ENCODE results near the gene CORT.
"Not testable (repeated sequence)": the region's sequence is repeated elsewhere in the genome, so short reads cannot be mapped to it uniquely, and the experiment has no call there.

Gene CORT

GRCh38 chr1:10444248-10444647 is 5.6 kb upstream of the CORT start:
- Histone ChIP-seq H3K9ac (ENCODE audit: low read length) (no peak overlapping the region), H3K36me3 (ENCODE audit: control insufficient read depth, insufficient read depth, low read length) (no peaks in the 10 kb centered on the region), H3K9me3 (ENCODE audit: control insufficient read depth, low read length) (no peaks in the 10 kb centered on the region), H3K27me3 (ENCODE audit: control insufficient read depth, insufficient read depth, low read length) (no peaks in the 10 kb centered on the region), H3K4me3 (ENCODE audit: low read length) (no peak overlapping the region), H3K4me1 (ENCODE audit: control insufficient read depth, insufficient read depth, low read length) (no peaks in the 10 kb centered on the region)

GRCh38 chr1:10444795-10445397 is 4.9 kb upstream of the CORT start:
- Histone ChIP-seq H3K4me1 (ENCODE audit: control insufficient read depth, insufficient read depth, low read length) (no peaks in the 10 kb centered on the region), H3K9me3 (ENCODE audit: control insufficient read depth, low read length) (no peaks in the 10 kb centered on the region), H3K4me3 (ENCODE audit: low read length) (no peak overlapping the region), H3K9ac (ENCODE audit: low read length) (no peak overlapping the region), H3K36me3 (ENCODE audit: control insufficient read depth, insufficient read depth, low read length) (no peaks in the 10 kb centered on the region), H3K27me3 (ENCODE audit: control insufficient read depth, insufficient read depth, low read length) (no peaks in the 10 kb centered on the region)

DNA sequence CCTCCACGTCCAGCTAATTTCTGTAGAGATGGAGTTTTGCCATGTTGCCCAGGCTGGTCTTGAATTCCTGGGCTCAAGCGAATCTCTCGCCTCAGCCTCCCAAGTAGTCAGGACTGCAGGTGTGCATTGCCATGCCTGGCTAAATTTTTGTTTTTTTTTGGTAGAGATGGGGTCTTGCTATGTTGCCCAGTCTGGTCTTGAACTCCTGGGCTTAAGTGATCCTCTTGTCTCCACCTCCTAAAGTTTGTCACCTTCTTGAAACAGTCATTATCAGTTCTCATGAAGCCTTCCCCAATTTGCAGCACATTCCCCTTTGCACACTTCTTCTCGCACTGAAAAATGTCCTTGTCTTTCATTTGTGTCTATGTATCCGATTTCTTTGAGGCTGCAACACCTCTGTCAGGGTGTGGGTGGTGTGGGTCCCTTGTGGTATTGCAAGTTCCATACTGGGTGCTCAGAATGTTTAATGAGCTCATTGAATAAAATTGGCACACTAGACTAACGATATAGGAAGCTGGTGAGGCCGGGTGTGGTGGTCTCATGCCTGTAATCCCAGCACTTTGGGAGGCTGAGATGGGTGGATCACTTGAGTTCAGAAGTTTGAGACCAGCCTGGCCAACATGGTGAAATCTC is 2.9 kb upstream of the CORT start:
- Histone ChIP-seq H3K4me1 (ENCODE audit: control insufficient read depth, insufficient read depth, low read length) (no peaks in the 10 kb centered on the region), H3K4me3 (ENCODE audit: low read length) (no peak overlapping the region), H3K9me3 (ENCODE audit: control insufficient read depth, low read length) (no peaks in the 10 kb centered on the region), H3K9ac (ENCODE audit: low read length) (no peak overlapping the region), H3K36me3 (ENCODE audit: control insufficient read depth, insufficient read depth, low read length) (no peaks in the 10 kb centered on the region), H3K27me3 (ENCODE audit: control insufficient read depth, insufficient read depth, low read length) (peaks cover 3% of the 10 kb centered on the region)

DNA sequence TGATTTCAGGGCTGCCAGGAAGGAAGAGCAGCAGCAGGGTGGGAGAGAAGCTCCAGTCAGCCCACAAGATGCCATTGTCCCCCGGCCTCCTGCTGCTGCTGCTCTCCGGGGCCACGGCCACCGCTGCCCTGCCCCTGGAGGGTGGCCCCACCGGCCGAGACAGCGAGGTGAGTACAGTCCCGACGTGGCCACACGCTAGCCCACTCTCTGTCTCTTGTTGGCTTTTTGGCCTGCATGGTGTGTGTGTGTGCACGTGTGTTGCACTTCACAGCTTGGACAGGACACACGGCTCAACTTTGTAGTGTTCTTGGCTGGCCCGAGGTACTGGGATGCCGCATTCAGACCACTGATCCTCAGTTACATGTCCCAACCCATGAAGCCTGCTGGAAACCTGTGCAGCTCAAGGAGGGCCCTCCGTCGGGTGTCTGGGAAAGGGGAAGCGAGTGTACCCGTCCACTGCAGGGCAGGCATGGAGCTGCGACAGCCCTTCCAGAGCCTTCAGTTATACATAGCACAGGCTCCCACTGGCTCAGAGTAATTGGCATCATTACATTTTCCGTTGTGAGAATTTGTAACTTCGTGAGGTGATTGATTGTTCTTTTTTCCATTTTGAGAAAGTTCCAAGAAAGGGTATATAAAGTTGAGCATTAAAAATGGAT is 454 bp downstream of the CORT start:
- Histone ChIP-seq H3K36me3 (ENCODE audit: control insufficient read depth, insufficient read depth, low read length) (no peaks in the 10 kb centered on the region), H3K4me1 (ENCODE audit: control insufficient read depth, insufficient read depth, low read length) (no peaks in the 10 kb centered on the region), H3K9me3 (ENCODE audit: control insufficient read depth, low read length) (no peaks in the 10 kb centered on the region), H3K27me3 (ENCODE audit: control insufficient read depth, insufficient read depth, low read length) (peaks cover 3% of the 10 kb centered on the region), H3K4me3 (ENCODE audit: low read length) (no peak overlapping the region), H3K9ac (ENCODE audit: low read length) (no peak overlapping the region)

DNA sequence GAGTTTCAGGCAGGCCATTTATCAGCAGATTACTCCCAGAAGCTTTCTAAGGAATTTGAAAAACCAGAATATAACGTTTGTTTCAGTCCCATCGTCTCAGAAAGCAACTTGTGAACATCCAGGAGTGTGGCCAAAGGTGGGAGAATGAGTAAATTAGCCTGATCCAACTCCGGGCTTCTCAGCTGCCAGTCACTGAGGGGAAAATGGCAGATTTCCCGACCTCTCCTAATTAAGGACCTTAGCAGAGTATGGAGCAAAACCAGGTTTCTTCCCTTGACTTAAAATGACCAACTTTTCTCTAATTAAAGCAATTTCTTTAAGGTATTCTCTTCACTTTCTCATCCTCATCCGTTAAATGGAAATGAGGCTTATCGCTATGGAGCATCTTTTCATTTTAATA is 1.0 kb downstream of the CORT start:
- Histone ChIP-seq H3K9ac (ENCODE audit: low read length) (no peak overlapping the region), H3K27me3 (ENCODE audit: control insufficient read depth, insufficient read depth, low read length) (peaks cover 3% of the 10 kb centered on the region), H3K4me1 (ENCODE audit: control insufficient read depth, insufficient read depth, low read length) (no peaks in the 10 kb centered on the region), H3K9me3 (ENCODE audit: control insufficient read depth, low read length) (no peaks in the 10 kb centered on the region), H3K4me3 (ENCODE audit: low read length) (no peak overlapping the region), H3K36me3 (ENCODE audit: control insufficient read depth, insufficient read depth, low read length) (no peaks in the 10 kb centered on the region)

- Histone ChIP-seq H3K4me1 (ENCODE audit: control insufficient read depth, insufficient read depth, low read length) (no peaks in the 10 kb centered on the region), H3K9me3 (ENCODE audit: control insufficient read depth, low read length) (no peaks in the 10 kb centered on the region), H3K27me3 (ENCODE audit: control insufficient read depth, insufficient read depth, low read length) (peaks cover 3% of the 10 kb centered on the region), H3K36me3 (ENCODE audit: control insufficient read depth, insufficient read depth, low read length) (no peaks in the 10 kb centered on the region), H3K9ac (ENCODE audit: low read length) (no peak overlapping the region), H3K4me3 (ENCODE audit: low read length) (no peak overlapping the region)
Measured at GRCh38 chr1:10451287-10451686, 1.5 kb downstream of the CORT start.

- Histone ChIP-seq H3K4me1 (ENCODE audit: control insufficient read depth, insufficient read depth, low read length) (peaks cover 4% of the 10 kb centered on the region), H3K36me3 (ENCODE audit: control insufficient read depth, insufficient read depth, low read length) (no peaks in the 10 kb centered on the region), H3K4me3 (ENCODE audit: low read length) (no peak overlapping the region), H3K9me3 (ENCODE audit: control insufficient read depth, low read length) (no peaks in the 10 kb centered on the region), H3K9ac (ENCODE audit: low read length) (no peak overlapping the region), H3K27me3 (ENCODE audit: control insufficient read depth, insufficient read depth, low read length) (peaks cover 3% of the 10 kb centered on the region)
Measured at GRCh38 chr1:10456048-10456447, 6.2 kb downstream of the CORT start.

- Histone ChIP-seq H3K4me3 (ENCODE audit: low read length) (no peak overlapping the region), H3K27me3 (ENCODE audit: control insufficient read depth, insufficient read depth, low read length) (peaks cover under 1% of the 10 kb centered on the region), H3K9ac (ENCODE audit: low read length) (no peak overlapping the region), H3K36me3 (ENCODE audit: control insufficient read depth, insufficient read depth, low read length) (no peaks in the 10 kb centered on the region), H3K9me3 (ENCODE audit: control insufficient read depth, low read length) (no peaks in the 10 kb centered on the region), H3K4me1 (ENCODE audit: control insufficient read depth, insufficient read depth, low read length) (peaks cover 4% of the 10 kb centered on the region)
Measured at GRCh38 chr1:10456661-10457060, 6.8 kb downstream of the CORT start.

- H3K4me3 ChIP-seq (ENCODE audit: low read length); H3K9me3 ChIP-seq (ENCODE audit: control insufficient read depth, low read length); H3K36me3 ChIP-seq (ENCODE audit: control insufficient read depth, insufficient read depth, low read length); H3K27me3 ChIP-seq (ENCODE audit: control insufficient read depth, insufficient read depth, low read length); H3K4me1 ChIP-seq (ENCODE audit: control insufficient read depth, insufficient read depth, low read length); H3K9ac ChIP-seq (ENCODE audit: low read length): not testable (repeated sequence)
Measured at GRCh38 chr1:10457462-10457861, 7.6 kb downstream of the CORT start.

- no peaks in the 10 kb centered on the region for H3K36me3 ChIP-seq (ENCODE audit: control insufficient read depth, insufficient read depth, low read length)
- H3K9me3 ChIP-seq (ENCODE audit: control insufficient read depth, low read length) = no peaks in the 10 kb centered on the region
- H3K27me3 ChIP-seq (ENCODE audit: control insufficient read depth, insufficient read depth, low read length) = no peaks in the 10 kb centered on the region
- no peak overlapping the region for H3K9ac ChIP-seq (ENCODE audit: low read length)
- H3K4me3 ChIP-seq (ENCODE audit: low read length) = no peak overlapping the region
- peaks cover 4% of the 10 kb centered on the region for H3K4me1 ChIP-seq (ENCODE audit: control insufficient read depth, insufficient read depth, low read length)
Measured at GRCh38 chr1:10457875-10458274, 8.0 kb downstream of the CORT start.

DNA sequence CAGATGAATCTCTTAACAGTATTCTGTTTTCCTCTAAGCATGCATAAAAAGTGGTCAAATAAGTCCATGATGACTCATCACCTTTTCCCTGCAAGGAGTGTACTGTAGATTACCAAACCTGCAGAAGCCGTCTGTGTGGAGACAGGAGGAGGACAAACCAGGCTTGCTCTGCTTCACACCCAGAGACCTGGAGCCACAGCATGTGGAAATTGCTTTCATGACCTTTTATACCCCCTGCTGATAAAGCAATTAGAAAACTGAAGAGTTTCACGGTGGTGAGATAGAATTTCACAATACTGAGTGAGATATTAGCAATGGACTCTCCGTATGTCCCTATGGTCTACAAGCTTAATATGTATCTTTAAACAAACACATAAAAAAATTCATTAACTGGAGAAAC is 9.4 kb downstream of the CORT start:
- Histone ChIP-seq H3K4me1 (ENCODE audit: control insufficient read depth, insufficient read depth, low read length) (peaks cover 4% of the 10 kb centered on the region), H3K4me3 (ENCODE audit: low read length) (no peak overlapping the region), H3K36me3 (ENCODE audit: control insufficient read depth, insufficient read depth, low read length) (no peaks in the 10 kb centered on the region), H3K9me3 (ENCODE audit: control insufficient read depth, low read length) (no peaks in the 10 kb centered on the region), H3K9ac (ENCODE audit: low read length) (no peak overlapping the region), H3K27me3 (ENCODE audit: control insufficient read depth, insufficient read depth, low read length) (no peaks in the 10 kb centered on the region)

GRCh38 chr1:10467078-10467477 is 17.2 kb downstream of the CORT start:
- H3K36me3 ChIP-seq (ENCODE audit: control insufficient read depth, insufficient read depth, low read length) = no peaks in the 10 kb centered on the region
- H3K4me3 ChIP-seq (ENCODE audit: low read length) = no peak overlapping the region

More at GRCh38 chr1:10467078-10467477, 17.2 kb downstream of the CORT start:
- H3K27me3 ChIP-seq (ENCODE audit: control insufficient read depth, insufficient read depth, low read length) = no peaks in the 10 kb centered on the region
- H3K9ac ChIP-seq (ENCODE audit: low read length) = no peak overlapping the region
- H3K9me3 ChIP-seq (ENCODE audit: control insufficient read depth, low read length) = no peaks in the 10 kb centered on the region
- H3K4me1 ChIP-seq (ENCODE audit: control insufficient read depth, insufficient read depth, low read length) = no peaks in the 10 kb centered on the region
